ENCODE data around the gene FAM184A.

DNA sequence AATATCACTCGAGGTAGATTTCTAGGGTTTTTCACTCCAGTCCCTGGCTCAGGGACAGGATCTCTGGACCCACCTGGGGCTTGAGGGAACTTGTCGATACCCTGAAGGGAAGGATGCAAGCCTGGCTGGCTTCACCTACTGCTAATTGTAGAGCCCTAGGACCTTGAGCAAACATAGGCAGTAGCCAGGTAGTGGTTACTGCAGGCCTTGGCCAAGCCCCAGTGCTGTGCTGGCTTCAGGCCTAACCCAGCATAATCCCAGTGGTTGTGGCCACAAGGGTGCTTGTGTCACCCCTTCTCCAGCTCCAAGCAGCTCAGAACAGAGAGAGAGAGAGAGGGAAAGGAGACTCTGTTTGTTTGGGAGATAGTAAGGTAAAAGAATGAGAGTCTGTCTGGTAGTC is 137.7 kb downstream of the FAM184A start:
- TF ChIP-seq CTCF (IDR thresholded peaks at IDR 0.05) (no peak), SMAD4 (CRISPR knock-in tag; IDR thresholded peaks at IDR 0.05) (no peak), TCF7 (CRISPR knock-in tag; IDR thresholded peaks at IDR 0.05; ENCODE audit: low read depth) (no peak)
- TF ChIP-seq, protein P1, sequence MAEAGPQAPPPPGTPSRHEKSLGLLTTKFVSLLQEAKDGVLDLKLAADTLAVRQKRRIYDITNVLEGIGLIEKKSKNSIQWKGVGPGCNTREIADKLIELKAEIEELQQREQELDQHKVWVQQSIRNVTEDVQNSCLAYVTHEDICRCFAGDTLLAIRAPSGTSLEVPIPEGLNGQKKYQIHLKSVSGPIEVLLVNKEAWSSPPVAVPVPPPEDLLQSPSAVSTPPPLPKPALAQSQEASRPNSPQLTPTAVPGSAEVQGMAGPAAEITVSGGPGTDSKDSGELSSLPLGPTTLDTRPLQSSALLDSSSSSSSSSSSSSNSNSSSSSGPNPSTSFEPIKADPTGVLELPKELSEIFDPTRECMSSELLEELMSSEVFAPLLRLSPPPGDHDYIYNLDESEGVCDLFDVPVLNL (CRISPR knock-in tag; IDR thresholded peaks at IDR 0.05; ENCODE audit: borderline replicate concordance, low read depth) = no peak

All from WTC11 (cell line).